H1 (cell line): ENCODE results near the gene FHIT. TPM values are rescaled to one million over a fixed set of nuclear protein-coding genes. Genes with fewer than 3 reads are reported as not detected.

Experiments
- CTCF ChIA-PET: fragments of 300-600 bp; sonication (Branson Sonifier 250); formaldehyde crosslinking; loops from one replicate; lab custom pipeline; 2021; ENCODE audit not compliant: partially characterized antibody; lab: Charles Lee
- POLR2A ChIA-PET: fragments of 300-600 bp; sonication (Branson Sonifier 250); formaldehyde crosslinking; loops from one replicate; lab custom pipeline; 2021; ENCODE audit warnings: inconsistent platforms; ENCODE audit not compliant: partially characterized antibody; lab: Charles Lee
- DNase-seq, 2 experiments: peaks; one replicate each; pipeline versions ENCODE4 v3.0.0 to v3.0.0-alpha.2; 2010 to 2022; ENCODE audit warnings: low spot score in 2 of 2, low read depth in 1 of 2, mixed read lengths in 1 of 2
- FAIRE-seq: peaks from 2 replicates; lab custom pipeline; 2011; peaks lifted over from hg19 to GRCh38; lab: Jason Lieb, UNC
- H2AFZ ChIP-seq: 2 replicates; pipeline ENCODE4 v1.8.1; 2012; ENCODE audit warnings: low read length, inconsistent platforms
- H2AK5ac ChIP-seq: 2 replicates; pipeline ENCODE4 v1.6.1; 2013; ENCODE audit warnings: low read depth, low read length
- H2BK120ac ChIP-seq: replicated peaks from 2 replicates; pipeline ENCODE3; 2013; ENCODE audit warnings: low read depth, low read length, inconsistent platforms
- H2BK12ac ChIP-seq: 2 replicates; pipeline ENCODE4 v1.6.1; 2013; ENCODE audit warnings: low read depth, low read length
- H2BK15ac ChIP-seq: 2 replicates; pipeline ENCODE4 v1.6.1; 2013; ENCODE audit warnings: low read length
- H2BK20ac ChIP-seq: 2 replicates; pipeline ENCODE4 v1.6.1; 2013; ENCODE audit warnings: low read length
- H2BK5ac ChIP-seq: 2 replicates; pipeline ENCODE4 v1.6.1; 2013; ENCODE audit warnings: low read depth, low read length
- H3K14ac ChIP-seq: 2 replicates; pipeline ENCODE4 v1.6.1; 2013; ENCODE audit warnings: inconsistent platforms; ENCODE audit not compliant: insufficient read length
- H3K18ac ChIP-seq: 2 replicates; pipeline ENCODE4 v1.6.1; 2013; ENCODE audit warnings: low read length; ENCODE audit errors: extremely low read depth
- H3K23ac ChIP-seq: 2 replicates; pipeline ENCODE4 v1.6.1; 2013; ENCODE audit warnings: inconsistent platforms; ENCODE audit not compliant: insufficient read length
- H3K23me2 ChIP-seq: 2 replicates; pipeline ENCODE4 v1.6.1; 2013; ENCODE audit warnings: low read depth, low read length
- H3K27ac ChIP-seq: 2 replicates; pipeline ENCODE4 v1.6.1; 2011; ENCODE audit warnings: low read depth, low read length, inconsistent platforms
- H3K27me3 ChIP-seq, 4 experiments: replicated peaks in 1 of 4; 1 replicate in 1 of 4; 2 replicates in 3 of 4; pipeline versions ENCODE4 v1.6.1 to v1.8.1; 2011 to 2013; ENCODE audit warnings: low read length in 3 of 4, mild to moderate bottlenecking in 3 of 4, inconsistent platforms in 2 of 4, mixed read lengths in 2 of 4, moderate library complexity in 1 of 4; ENCODE audit not compliant: control insufficient read depth in 3 of 4, insufficient read depth in 3 of 4; ENCODE audit errors: extremely low read depth in 1 of 4
- H3K36me3 ChIP-seq, 4 experiments: 2 replicates each; pipeline versions ENCODE4 v1.6.1 to v1.8.1; 2011 to 2013; ENCODE audit warnings: mild to moderate bottlenecking in 4 of 4, low read length in 3 of 4, moderate library complexity in 2 of 4, control low read depth in 1 of 4, inconsistent platforms in 1 of 4; ENCODE audit not compliant: insufficient read depth in 4 of 4, control insufficient read depth in 2 of 4
- H3K4ac ChIP-seq: replicated peaks from 2 replicates; pipeline ENCODE3; 2013; ENCODE audit warnings: low read length, low read depth, mixed read lengths, inconsistent platforms; ENCODE audit not compliant: insufficient read length
- H3K4me1 ChIP-seq, 4 experiments: replicated peaks in 1 of 4; 1 replicate in 1 of 4; 2 replicates in 3 of 4; pipeline versions ENCODE4 v1.6.1 to v1.8.1; 2011 to 2013; ENCODE audit warnings: low read length in 3 of 4, inconsistent platforms in 2 of 4, mixed read lengths in 1 of 4; ENCODE audit not compliant: insufficient read depth in 4 of 4, control insufficient read depth in 3 of 4
- H3K4me2 ChIP-seq, 2 experiments: 2 replicates each; pipeline versions ENCODE4 v1.6.1 to v1.8.1; 2011 to 2013; ENCODE audit warnings: low read depth in 2 of 2, low read length in 2 of 2, control low read depth in 1 of 2, inconsistent platforms in 1 of 2, mild to moderate bottlenecking in 1 of 2; ENCODE audit not compliant: insufficient read depth in 1 of 2
- H3K4me3 ChIP-seq, 4 experiments: fragments of 200-600, 300-600 bp in 1 of 4; sonication (generic), shearing (Covaris generic), sonication (Bioruptor Twin) in 1 of 4; 2 replicates each; pipeline versions ENCODE4 v1.5.1 to v1.8.1; 2011 to 2016; ENCODE audit warnings: low read length in 4 of 4, low read depth in 3 of 4, control low read depth in 2 of 4, inconsistent platforms in 2 of 4, mild to moderate bottlenecking in 2 of 4, mixed read lengths in 1 of 4, moderate library complexity in 1 of 4; ENCODE audit not compliant: insufficient read depth in 2 of 4; ENCODE audit errors: extremely low read depth in 1 of 4
- H3K56ac ChIP-seq: replicated peaks from 2 replicates; pipeline ENCODE3; 2013; ENCODE audit warnings: low read depth, mild to moderate bottlenecking, mixed read lengths, low read length, inconsistent platforms; ENCODE audit not compliant: insufficient read length
- H3K79me1 ChIP-seq: 2 replicates; pipeline ENCODE4 v1.6.1; 2013; ENCODE audit warnings: low read depth, low read length, control low read depth
- H3K79me2 ChIP-seq, 2 experiments: 2 replicates each; pipeline versions ENCODE4 v1.6.1 to v1.8.1; 2012 to 2013; ENCODE audit warnings: low read length in 2 of 2, mild to moderate bottlenecking in 2 of 2, inconsistent platforms in 1 of 2; ENCODE audit not compliant: insufficient read depth in 2 of 2, control insufficient read depth in 1 of 2
- H3K9ac ChIP-seq, 4 experiments: replicated peaks in 1 of 4; 1 replicate in 1 of 4; 2 replicates in 3 of 4; pipeline versions ENCODE4 v1.6.1 to v1.8.1; 2011 to 2013; ENCODE audit warnings: low read depth in 3 of 4, low read length in 3 of 4, control low read depth in 2 of 4, mild to moderate bottlenecking in 2 of 4, moderate library complexity in 2 of 4, inconsistent platforms in 1 of 4; ENCODE audit errors: extremely low read depth in 1 of 4
- H3K9me3 ChIP-seq, 2 experiments: 2 replicates each; pipeline versions ENCODE4 v1.6.1 to v1.8.1; 2012 to 2013; ENCODE audit warnings: mild to moderate bottlenecking in 2 of 2, moderate library complexity in 2 of 2, control low read depth in 1 of 2, inconsistent platforms in 1 of 2, low read depth in 1 of 2, low read length in 1 of 2, mixed read lengths in 1 of 2; ENCODE audit not compliant: insufficient read depth in 2 of 2
- H4K20me1 ChIP-seq, 2 experiments: replicated peaks in 1 of 2; 2 replicates each; pipeline versions ENCODE3 to v1.8.1; 2011 to 2013; ENCODE audit warnings: inconsistent platforms in 2 of 2, low read length in 2 of 2, mild to moderate bottlenecking in 1 of 2; ENCODE audit not compliant: insufficient read depth in 2 of 2, control insufficient read depth in 1 of 2
- H4K5ac ChIP-seq: 2 replicates; pipeline ENCODE4 v1.6.1; 2013; ENCODE audit warnings: low read length, low read depth, mixed read lengths, inconsistent platforms; ENCODE audit not compliant: insufficient read length
- H4K8ac ChIP-seq: 2 replicates; pipeline ENCODE4 v1.8.0; 2013; ENCODE audit warnings: mild to moderate bottlenecking, moderate library complexity, low read length, inconsistent platforms; ENCODE audit not compliant: insufficient read depth; ENCODE audit errors: extremely low read depth
- H4K91ac ChIP-seq: replicated peaks from 2 replicates; pipeline ENCODE3; 2013; ENCODE audit warnings: low read length, mixed read lengths, inconsistent platforms; ENCODE audit not compliant: insufficient read length
- ATF2 ChIP-seq: IDR thresholded peaks from 2 replicates; pipeline ENCODE4 v1.6.1; 2012; ENCODE audit warnings: low read length, inconsistent platforms
- BRCA1 ChIP-seq: IDR thresholded peaks from 2 replicates; pipeline ENCODE4 v1.6.1; 2012; ENCODE audit warnings: low read depth, low read length, improper control_type of control experiment
- CTCF ChIP-seq, 3 experiments: IDR thresholded peaks; 1 replicate in 2 of 3; 2 replicates in 1 of 3; pipeline versions ENCODE4 v1.5.1 to v1.6.1; 2011; ENCODE audit warnings: low read length in 3 of 3, mild to moderate bottlenecking in 3 of 3, inconsistent platforms in 2 of 3, low read depth in 1 of 3, moderate library complexity in 1 of 3; ENCODE audit not compliant: insufficient read depth in 1 of 3; ENCODE audit errors: control extremely low read depth in 1 of 3
- HDAC6 ChIP-seq: IDR thresholded peaks from one replicate; pipeline ENCODE4 v1.7.1; 2012; ENCODE audit warnings: low read depth, mild to moderate bottlenecking, inconsistent platforms, low read length, moderate library complexity
- KDM5A ChIP-seq: fragments of 200-600 bp; IDR thresholded peaks from 2 replicates; pipeline ENCODE4 v1.7.1; 2012; ENCODE audit warnings: mild to moderate bottlenecking, low read length, inconsistent platforms, mixed read lengths
- MAFK ChIP-seq: IDR thresholded peaks from 2 replicates; pipeline ENCODE4 v1.6.1; 2012; ENCODE audit warnings: low read depth, mild to moderate bottlenecking, improper control_type of control experiment, low read length
- SP2 ChIP-seq: IDR thresholded peaks from 2 replicates; pipeline ENCODE4 v1.6.1; 2012; ENCODE audit warnings: mild to moderate bottlenecking, low read length, inconsistent platforms
- TCF12 ChIP-seq: IDR thresholded peaks from 2 replicates; pipeline ENCODE4 v1.6.1; 2011; ENCODE audit warnings: low read depth, mild to moderate bottlenecking, low read length
- WGBS, 2 experiments: shearing (Covaris generic) in 1 of 2; methylation state at CpG; one replicate each; pipeline versions ENCODE4 v1.1.6 to v1.1.7; 2013 to 2015; ENCODE audit warnings: low lambda C conversion rate in 2 of 2, mixed read lengths in 2 of 2, inconsistent platforms in 1 of 2, low coverage in 1 of 2, missing lambda C conversion rate in 1 of 2; ENCODE audit not compliant: insufficient replicate concordance in 2 of 2, insufficient coverage in 1 of 2, insufficient read length in 1 of 2; ENCODE audit errors: extremely low coverage in 1 of 2, missing lambda C conversion rate in 1 of 2; 5-methylcytosine and 5-hydroxymethylcytosine counted together
- polyA plus RNA-seq, 7 experiments: library from polyadenylated mRNA; depleted of rRNA in 3 of 7; stranded (reverse) in 5 of 7; unstranded in 2 of 7; fragments of >200 nt in 5 of 7; fragments of 200-250 nt in 2 of 7; gene quantifications; 1 replicate in 5 of 7; 2 replicates in 1 of 7; 4 replicates in 1 of 7; pipeline versions ENCODE4 v1.2.1 to v1.2.3, GENCODE V29; 2011 to 2013; ENCODE audit warnings: missing spikeins in 2 of 7, mixed read lengths in 2 of 7
- total RNA-seq: library from RNA; stranded (reverse); fragmentation: NEBNext Ultra II Directional; extraction: Animal tissue kit (Norgen Biotek cat#: 25700); gene quantifications from 2 replicates; pipeline ENCODE4 v1.2.1, GENCODE V29; 2021

Gene FHIT
- total and polyA plus RNA-seq, 2 of the 8 experiments (the other 6 are each of a cell fraction or from before 2014, with no cell fraction given) = 1.2 to 3.2 TPM

GRCh38 chr3:60574046-60574769 lies 677.0 kb downstream of the FHIT start:
- Histone ChIP-seq H2AK5ac (no peak overlapping the region), H2BK120ac (no peak overlapping the region), H2BK5ac (no peak overlapping the region), H3K79me2 (no peaks in the 10 kb centered on the region), H3K36me3 (no peaks in the 10 kb centered on the region), H3K9ac (no peak overlapping the region), H4K8ac (no peak overlapping the region), H3K4ac (no peak overlapping the region), H3K23ac (no peak overlapping the region), H2BK15ac (no peak overlapping the region), H2BK12ac (no peak overlapping the region; the same call in 1 of the 2 replicates), H3K27ac (no peak overlapping the region), H4K91ac (no peak overlapping the region), H3K4me3 (no peak overlapping the region), H3K27me3 (no peaks in the 10 kb centered on the region), H4K20me1 (no peaks in the 10 kb centered on the region), H3K23me2 (no peaks in the 10 kb centered on the region), H3K14ac (no peak overlapping the region), H3K4me2 (no peak overlapping the region), H2AFZ (no peak overlapping the region), H3K79me1 (no peaks in the 10 kb centered on the region), H3K18ac (no peak overlapping the region; the same call in 1 of the 2 replicates), H4K5ac (no peak overlapping the region), H2BK20ac (peak overlapping the region; percentile 37; the same call in 1 of the 2 replicates), H3K56ac (no peak overlapping the region), H3K9me3 (no peaks in the 10 kb centered on the region), H3K4me1 (peaks cover 0 to 6% (median 3%) of the 10 kb centered on the region in 4 experiments; a peak in 3 of 7 replicates)
- ChIA-PET CTCF (interaction anchor here (0.9 to 2.1 kb wide), 5 partner anchors 9 to 170 kb away, joined by 3 to 11 read pairs (median 4); no protein-coding TSS in a partner anchor), POLR2A (interaction anchor here (1.2 kb wide), 1 partner anchor 19 kb away, joined by 3 read pairs; no protein-coding TSS in a partner anchor)
- WGBS, 2 experiments = 89% methylated on average over 10 of the region's 10 CpGs; no CpG with 5 or more reads in 1 of the 2 experiments
- FAIRE-seq (no peak), DNase-seq (no peak)
- TF ChIP-seq BRCA1 (no peak), ATF2 (no peak), MAFK (no peak), SP2 (no peak), TCF12 (no peak), KDM5A (no peak), CTCF (IDR thresholded peaks at IDR 0.05; ENCODE audit: control extremely low read depth in 1 of 3, insufficient read depth in 1 of 3, low read depth in 1 of 3, low read length in 3 of 3) (no peak), HDAC6 (no peak)
